HCT116 (cell line): ENCODE measurements around the gene SLC25A47. TPM values are rescaled to one million over a fixed set of nuclear protein-coding genes. Genes with fewer than 3 reads are reported as not detected.

Source experiments
- ATAC-seq: fragments of 200-7000 bp; cut with Tn5 transposase; 2 replicates; pipeline ENCODE4 v1.9.1; 2020; ENCODE audit warnings: mild to moderate bottlenecking, moderate library complexity
- BruUV-seq: library from RNA; stranded (reverse); fragments of 400-500 nt; replicated peaks from 2 replicates; lab custom pipeline; 2021; lab: Mats Ljungman, UMichigan
- CTCF ChIA-PET: fragments of 300-600 bp; sonication (Branson Sonifier 250); formaldehyde crosslinking; loops from one replicate; lab custom pipeline; 2021; ENCODE audit warnings: antibody characterized with exemption; lab: Charles Lee
- POLR2A ChIA-PET: fragments of 300-600, 350-600 bp; sonication (Branson Sonifier 250); formaldehyde crosslinking; loops from one replicate; lab custom pipeline; 2021; ENCODE audit warnings: antibody characterized with exemption; lab: Charles Lee
- RAD21 ChIA-PET, 2 experiments: fragments of 300-600 bp; sonication (Branson Sonifier 250); formaldehyde crosslinking; loops; one replicate each; lab custom pipeline; 2023; ENCODE audit warnings: low total read pairs in 2 of 2; ENCODE audit not compliant: uncharacterized antibody in 2 of 2, unreplicated experiment in 2 of 2, low non-redundant PET in 1 of 2; lab: Charles Lee
- DNase-seq: peaks from one replicate; pipeline ENCODE4 v3.0.0-alpha.2; 2010; ENCODE audit warnings: low read depth, low spot score
- H2AFZ ChIP-seq: fragments of 200-600 bp; shearing (Covaris generic), sonication (generic); 2 replicates; pipeline ENCODE4 v1.6.1; 2017; ENCODE audit warnings: low read depth, mixed run types, mixed read lengths, antibody characterized with exemption, low read length; ENCODE audit not compliant: poor library complexity, severe bottlenecking
- H3K27ac ChIP-seq: 2 replicates; pipeline ENCODE4 v1.5.1; 2012; ENCODE audit warnings: low read depth, low read length
- H3K27me3 ChIP-seq: fragments of 200-600 bp; sonication (generic); 2 replicates; pipeline ENCODE4 v1.6.1; 2016; ENCODE audit warnings: mixed run types, low read length, mixed read lengths; ENCODE audit not compliant: insufficient read depth
- H3K36me3 ChIP-seq, 2 experiments: fragments of 200-500 bp in 1 of 2; fragments of 200-600 bp in 1 of 2; sonication (Bioruptor generic) in 1 of 2; sonication (generic) in 1 of 2; 2 replicates each; pipeline versions ENCODE4 v1.5.1 to v1.6.1; 2014 to 2016; ENCODE audit warnings: low read length in 2 of 2, inconsistent platforms in 1 of 2, mixed read lengths in 1 of 2, mixed run types in 1 of 2; ENCODE audit not compliant: insufficient read depth in 2 of 2, control insufficient read depth in 1 of 2
- H3K4me1 ChIP-seq, 2 experiments: fragments of 200-600 bp in 1 of 2; sonication (generic) in 1 of 2; 2 replicates each; pipeline versions ENCODE4 v1.5.1 to v1.6.1; 2012 to 2017; ENCODE audit warnings: low read length in 2 of 2, inconsistent platforms in 1 of 2, mild to moderate bottlenecking in 1 of 2, mixed read lengths in 1 of 2, mixed run types in 1 of 2, moderate library complexity in 1 of 2; ENCODE audit not compliant: insufficient read depth in 2 of 2, control insufficient read depth in 1 of 2
- H3K4me2 ChIP-seq: fragments of 200-600 bp; sonication (generic); 2 replicates; pipeline ENCODE4 v1.6.1; 2017; ENCODE audit warnings: mixed run types, low read length, mixed read lengths
- H3K4me3 ChIP-seq, 2 experiments: fragments of 200-600 bp in 1 of 2; sonication (generic) in 1 of 2; replicated peaks in 1 of 2; 2 replicates each; pipeline ENCODE4 v1.5.1; 2011 to 2016; ENCODE audit warnings: low read length in 2 of 2, control low read depth in 1 of 2, low read depth in 1 of 2, mild to moderate bottlenecking in 1 of 2, mixed read lengths in 1 of 2, mixed run types in 1 of 2
- H3K79me2 ChIP-seq: fragments of 200-600 bp; sonication (generic); 2 replicates; pipeline ENCODE4 v1.6.1; 2017; ENCODE audit warnings: mild to moderate bottlenecking, mixed run types, low read length, moderate library complexity, mixed read lengths; ENCODE audit not compliant: insufficient read depth
- H3K9ac ChIP-seq: fragments of 200-600 bp; sonication (generic); 2 replicates; pipeline ENCODE4 v1.6.1; 2016; ENCODE audit warnings: low read length, mixed read lengths
- H3K9me2 ChIP-seq: fragments of 200-600 bp; sonication (generic), shearing (Covaris generic); 2 replicates; pipeline ENCODE4 v1.6.1; 2017; ENCODE audit warnings: mixed run types, mild to moderate bottlenecking, moderate library complexity; ENCODE audit not compliant: insufficient read depth
- H3K9me3 ChIP-seq, 2 experiments: fragments of 200-500 bp in 1 of 2; fragments of 200-600 bp in 1 of 2; sonication (Bioruptor generic) in 1 of 2; sonication (generic) in 1 of 2; 2 replicates each; pipeline ENCODE4 v1.6.1; 2014 to 2017; ENCODE audit warnings: low read length in 2 of 2, mixed read lengths in 2 of 2, inconsistent platforms in 1 of 2, low read depth in 1 of 2, mild to moderate bottlenecking in 1 of 2, mixed run types in 1 of 2, moderate library complexity in 1 of 2; ENCODE audit not compliant: control insufficient read depth in 1 of 2, insufficient read depth in 1 of 2
- H4K20me1 ChIP-seq: fragments of 200-600 bp; sonication (generic), shearing (Covaris generic); 2 replicates; pipeline ENCODE4 v1.6.1; 2017; ENCODE audit warnings: mixed run types, mild to moderate bottlenecking, moderate library complexity; ENCODE audit not compliant: insufficient read depth
- CBX3 ChIP-seq: IDR thresholded peaks from 2 replicates; pipeline ENCODE4 v1.6.1; 2012; ENCODE audit warnings: low read depth
- EGR1 ChIP-seq: IDR thresholded peaks from 2 replicates; pipeline ENCODE4 v1.6.1; 2012; ENCODE audit warnings: low read depth
- ELF1 ChIP-seq: IDR thresholded peaks from 2 replicates; pipeline ENCODE4 v1.6.1; 2012; ENCODE audit warnings: low read depth, borderline replicate concordance
- EZH2phosphoT487 ChIP-seq: fragments of 200-600 bp; IDR thresholded peaks from 2 replicates; pipeline ENCODE4 v1.6.1; 2018; ENCODE audit warnings: antibody characterized with exemption, borderline replicate concordance
- JUND ChIP-seq: IDR thresholded peaks from 2 replicates; pipeline ENCODE4 v1.6.1; 2012
- POLR2AphosphoS5 ChIP-seq: IDR thresholded peaks from 2 replicates; pipeline ENCODE4 v1.6.1; 2011; ENCODE audit warnings: mild to moderate bottlenecking, low read depth, low read length, moderate library complexity
- RAD21 ChIP-seq: IDR thresholded peaks from 2 replicates; pipeline ENCODE4 v1.6.1; 2012; ENCODE audit warnings: low read depth, mild to moderate bottlenecking
- ZBTB33 ChIP-seq: IDR thresholded peaks from 2 replicates; pipeline ENCODE4 v1.6.1; 2011; ENCODE audit warnings: mild to moderate bottlenecking, low read length, moderate library complexity; ENCODE audit not compliant: insufficient replicate concordance; ENCODE audit errors: extremely low read depth
- ZFX ChIP-seq: fragments of 450-650 bp; IDR thresholded peaks from 2 replicates; pipeline ENCODE4 v1.6.1; 2017
- intact Hi-C: fragments of 100-400 bp; cut with micrococcal nuclease; formaldehyde crosslinking; loops from 2 replicates; pipeline ENCODE4 v1.10.0; 2022
- total RNA-seq: library from RNA; stranded (reverse); gene quantifications from one replicate; pipeline ENCODE4 v1.2.1, GENCODE V29; 2021; ENCODE audit not compliant: unreplicated experiment

The SLC25A47 gene
- total RNA-seq, 1 experiment from 2014 or later, result 0.17 TPM

GRCh38 chr14:100350986-100351385 is 27.8 kb downstream of the SLC25A47 start:
- Histone ChIP-seq H3K4me3 (no peak overlapping the region), H3K4me2 (no peak overlapping the region), H4K20me1 (no peaks in the 10 kb centered on the region), H3K4me1 (no peaks in the 10 kb centered on the region)
- intact Hi-C loops, result no loop called here
- DNase-seq, result no peak
- no peak for TF ChIP-seq EGR1
- TF ChIP-seq ZFX, result no peak
- no peak for TF ChIP-seq ELF1
- TF ChIP-seq CBX3, result no peak
- TF ChIP-seq ZBTB33, result no peak
- no peak for TF ChIP-seq EZH2phosphoT487
- no peak for TF ChIP-seq JUND
- no peak for TF ChIP-seq RAD21
- TF ChIP-seq POLR2AphosphoS5, result no peak
- TF ChIP-seq, all 23 proteins: peak for 0
- Histone ChIP-seq H3K36me3 (peaks cover 14 to 20% of the 10 kb centered on the region in 2 experiments; a peak in 3 of 4 replicates), H3K9me3 (no peaks in the 10 kb centered on the region), H3K27me3 (no peaks in the 10 kb centered on the region), H3K9me2 (no peaks in the 10 kb centered on the region), H3K79me2 (no peaks in the 10 kb centered on the region), H3K9ac (no peak overlapping the region), H2AFZ (no peak overlapping the region), H3K27ac (no peak overlapping the region)
- CTCF ChIA-PET, result no interaction called here
- POLR2A ChIA-PET, result no interaction called here
- RAD21 ChIA-PET, result no interaction called here
- no peak for ATAC-seq
- no TSS peak for BruUV-seq

- no peak overlapping the region for H2AFZ ChIP-seq
- no peak overlapping the region for H3K9ac ChIP-seq
- ATAC-seq (no peak), DNase-seq (no peak)
- H3K9me2 ChIP-seq, result no peaks in the 10 kb centered on the region
- no peaks in the 10 kb centered on the region for H3K27me3 ChIP-seq
- ChIA-PET POLR2A (no interaction called here), RAD21 (no interaction called here), CTCF (no interaction called here)
- H4K20me1 ChIP-seq, result no peaks in the 10 kb centered on the region
- H3K4me3 ChIP-seq, result no peak overlapping the region
- H3K9me3 ChIP-seq, result no peaks in the 10 kb centered on the region
- intact Hi-C loops, result no loop called here
- H3K4me1 ChIP-seq, result no peaks in the 10 kb centered on the region
- no peaks in the 10 kb centered on the region for H3K79me2 ChIP-seq
- no peak overlapping the region for H3K4me2 ChIP-seq
- no peak overlapping the region for H3K27ac ChIP-seq
- BruUV-seq, result no TSS peak
- peaks cover 25 to 44% of the 10 kb centered on the region in 2 experiments for H3K36me3 ChIP-seq
- no peak for TF ChIP-seq RAD21
Measured at GRCh38 chr14:100358396-100358795, 35.3 kb downstream of the SLC25A47 start.
